ENCODE measurements around the gene ABITRAM. TPM values are rescaled to one million over a fixed set of nuclear protein-coding genes. Genes with fewer than 3 reads are reported as not detected.
"Not testable (repeated sequence)": the region's sequence is repeated elsewhere in the genome, so short reads cannot be mapped to it uniquely, and the experiment has no call there.

The ABITRAM gene
- total and polyA plus RNA-seq, 2 of the 13 experiments (the other 11 are each of a cell fraction or from before 2014, with no cell fraction given), result 10.2 to 21.6 TPM

GRCh38 chr9:108919517-108919916, 14.7 kb upstream of the ABITRAM start (continued):
- TF ChIP-seq HOMEZ (CRISPR knock-in tag; IDR thresholded peaks at IDR 0.05; ENCODE audit: low read depth) (0 out of 2 replicates have a peak, but pooled peaks have one; percentile 56), FOXA1 (IDR thresholded peaks at IDR 0.05) (no peak), FOXA1 (CRISPR knock-in tag; IDR thresholded peaks at IDR 0.05) (peak; percentile 42; the same call in 1 of the 2 replicates), DPF2 (CRISPR knock-in tag; IDR thresholded peaks at IDR 0.05; ENCODE audit: borderline replicate concordance, low read depth) (0 out of 2 replicates have a peak, but pooled peaks have one; percentile 21), FOXK2 (IDR thresholded peaks at IDR 0.05) (peak; percentile 69), RBM22 (optimal IDR thresholded peaks at IDR 0.05; ENCODE audit: low read length) (peak; percentile 21), FOXP1 (IDR thresholded peaks at IDR 0.05) (peak; percentile 79), FOXP1 (CRISPR knock-in tag; IDR thresholded peaks at IDR 0.05) (peak; percentile 89), SNRNP70 (IDR thresholded peaks at IDR 0.05; ENCODE audit: low read depth, low read length) (no peak), CEBPG (CRISPR knock-in tag; IDR thresholded peaks at IDR 0.05) (peak; percentile 75), BCL6 (CRISPR knock-in tag; IDR thresholded peaks at IDR 0.05) (no peak), FOXA3 (CRISPR knock-in tag; IDR thresholded peaks at IDR 0.05) (peak; percentile 82), GATAD2A (CRISPR knock-in tag; IDR thresholded peaks at IDR 0.05) (peak; percentile 74), SAP130 (CRISPR knock-in tag; IDR thresholded peaks at IDR 0.05; ENCODE audit: low read depth) (peak; percentile 52), RXRB (CRISPR knock-in tag; IDR thresholded peaks at IDR 0.05; ENCODE audit: borderline replicate concordance) (peak; percentile 40; the same call in 1 of the 2 replicates), ELK4 (CRISPR knock-in tag; IDR thresholded peaks at IDR 0.05; ENCODE audit: borderline replicate concordance) (no peak), HDAC2 (CRISPR knock-in tag; IDR thresholded peaks at IDR 0.05) (peak; percentile 30; the same call in 1 of the 2 replicates), FOXP4 (CRISPR knock-in tag; IDR thresholded peaks at IDR 0.05) (peak; percentile 75)
- TF ChIP-seq, protein P1, sequence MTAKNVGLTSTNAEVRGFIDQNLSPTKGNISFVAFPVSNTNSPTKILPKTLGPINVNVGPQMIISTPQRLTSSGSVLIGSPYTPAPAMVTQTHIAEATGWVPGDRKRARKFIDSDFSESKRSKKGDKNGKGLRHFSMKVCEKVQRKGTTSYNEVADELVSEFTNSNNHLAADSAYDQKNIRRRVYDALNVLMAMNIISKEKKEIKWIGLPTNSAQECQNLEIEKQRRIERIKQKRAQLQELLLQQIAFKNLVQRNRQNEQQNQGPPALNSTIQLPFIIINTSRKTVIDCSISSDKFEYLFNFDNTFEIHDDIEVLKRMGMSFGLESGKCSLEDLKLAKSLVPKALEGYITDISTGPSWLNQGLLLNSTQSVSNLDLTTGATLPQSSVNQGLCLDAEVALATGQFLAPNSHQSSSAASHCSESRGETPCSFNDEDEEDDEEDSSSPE (CRISPR knock-in tag; IDR thresholded peaks at IDR 0.05), result no peak

DNA sequence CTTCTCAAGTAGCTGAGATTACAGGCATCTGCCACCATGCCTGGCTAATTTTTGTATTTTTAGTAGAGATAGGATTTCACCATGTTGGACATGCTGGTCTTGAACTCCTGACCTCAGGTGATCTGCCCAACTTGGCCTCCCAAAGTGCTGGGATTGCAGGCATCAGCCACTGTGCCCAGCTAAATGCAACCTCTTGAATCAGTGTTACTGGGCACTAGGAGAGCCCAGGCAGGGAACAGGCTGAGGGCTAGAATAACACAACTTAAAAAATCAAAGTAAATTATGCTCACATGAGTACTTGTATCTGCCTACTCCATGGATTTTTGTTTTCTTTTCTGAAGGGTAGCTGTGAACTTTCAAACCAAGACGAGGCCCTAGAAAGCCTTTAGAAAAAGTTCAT, 13.8 kb upstream of the ABITRAM start:
- H3K9ac ChIP-seq (ENCODE audit: insufficient read depth, low read depth, low read length); H4K20me1 ChIP-seq (ENCODE audit: insufficient read depth, low read length); in situ Hi-C loops (cut with HindIII; ENCODE audit: extremely low pct_ligation_motif_present, low pct_unique_long_range_greater_than_20kb); FAIRE-seq; H3K27me3 ChIP-seq (ENCODE audit: control insufficient read depth in 1 of 2, insufficient read depth in 2 of 2, low read length in 2 of 2); H3K79me2 ChIP-seq (ENCODE audit: insufficient read depth, low read length); intact Hi-C loops (cut with micrococcal nuclease; ENCODE audit: unreplicated experiment); H3K4me3 ChIP-seq (replicated peaks in 1 of 3; ENCODE audit: insufficient read depth in 1 of 3, low read depth in 2 of 3, low read length in 3 of 3); H2AFZ ChIP-seq (ENCODE audit: low read length); H3K4me2 ChIP-seq (ENCODE audit: low read depth, low read length); H3K9me3 ChIP-seq (ENCODE audit: low read length); ATAC-seq; CTCF ChIA-PET (ENCODE audit: low intra/inter-chr PET ratio, low total read pairs); DNase-seq (ENCODE audit: low spot score); H3K27ac ChIP-seq (ENCODE audit: extremely low read length, insufficient read depth, low read length); BruUV-seq (replicated peaks): not testable (repeated sequence)
- 100% methylated on average over 1 of the region's 1 CpG for WGBS (ENCODE audit: low lambda C conversion rate)
- Histone ChIP-seq H3K36me3 (replicated peaks in 1 of 2; ENCODE audit: control insufficient read depth in 1 of 2, insufficient read depth in 2 of 2, low read length in 2 of 2) (peaks cover 24 to 74% of the 10 kb centered on the region in 2 experiments), H3K4me1 (ENCODE audit: insufficient read depth, low read length) (peaks cover 23% of the 10 kb centered on the region)
- POLR2A ChIA-PET, result interaction anchor here (2.8 kb wide), 1 partner anchor 35 kb away, joined by 12 read pairs; no protein-coding TSS in a partner anchor
